Small intestine (tissue), 16 donors: ENCODE measurements around the gene IL16. TPM values are rescaled to one million over a fixed set of nuclear protein-coding genes. Genes with fewer than 3 reads are reported as not detected.

Source experiments
- DNase-seq, 2 donors: peaks; one replicate each; pipeline versions ENCODE4 v3.0.0 to v3.0.0-alpha.2; 2013
- FAIRE-seq: peaks from 2 replicates; lab custom pipeline; 2012; peaks lifted over from hg19 to GRCh38; lab: Jason Lieb, UNC
- H3K27ac ChIP-seq, 3 donors: one replicate each; pipeline ENCODE4 v1.5.1; 2013; ENCODE audit warnings: low read length in 2 of 3, mild to moderate bottlenecking in 2 of 3, control low read depth in 1 of 3, inconsistent platforms in 1 of 3, low read depth in 1 of 3, moderate library complexity in 1 of 3
- H3K27me3 ChIP-seq, 3 donors: one replicate each; pipeline ENCODE4 v1.6.1; 2013; ENCODE audit warnings: low read length in 3 of 3, inconsistent platforms in 1 of 3; ENCODE audit not compliant: control insufficient read depth in 3 of 3, insufficient read depth in 3 of 3
- H3K36me3 ChIP-seq, 3 donors: one replicate each; pipeline ENCODE4 v1.6.1; 2013; ENCODE audit warnings: low read length in 3 of 3, inconsistent platforms in 1 of 3, low read depth in 1 of 3, mild to moderate bottlenecking in 1 of 3, moderate library complexity in 1 of 3; ENCODE audit not compliant: control insufficient read depth in 3 of 3, insufficient read depth in 2 of 3
- H3K4me1 ChIP-seq, 3 donors: one replicate each; pipeline ENCODE4 v1.6.1; 2013; ENCODE audit warnings: low read length in 2 of 3, inconsistent platforms in 1 of 3, low read depth in 1 of 3, mild to moderate bottlenecking in 1 of 3, moderate library complexity in 1 of 3; ENCODE audit not compliant: control insufficient read depth in 3 of 3, insufficient read depth in 2 of 3
- H3K4me3 ChIP-seq, 3 donors: one replicate each; pipeline ENCODE4 v1.5.1; 2013; ENCODE audit warnings: low read length in 3 of 3, control low read depth in 1 of 3, inconsistent platforms in 1 of 3, low read depth in 1 of 3, mild to moderate bottlenecking in 1 of 3, moderate library complexity in 1 of 3
- H3K9me3 ChIP-seq, 2 donors: one replicate each; pipeline ENCODE4 v1.6.1; 2013; ENCODE audit warnings: low read depth in 1 of 2, low read length in 1 of 2; ENCODE audit not compliant: control insufficient read depth in 2 of 2, insufficient read depth in 1 of 2
- WGBS, 3 donors: extraction: QIAGEN DNeasy Blood & Tissue Kit; methylation state at CpG; one replicate each; pipeline ENCODE4 v1.1.7; 2013; 5-methylcytosine and 5-hydroxymethylcytosine counted together
- long read RNA-seq, 10 donors: transcript quantifications; one replicate each; lab custom pipeline, GENCODE V29; 2026
- polyA plus RNA-seq, 4 donors: library from polyadenylated mRNA; stranded (reverse) in 3 of 4; unstranded in 1 of 4; fragments of 200-250 nt in 3 of 4; fragments of 120-200 nt in 1 of 4; gene quantifications; one replicate each; pipeline versions ENCODE4 v1.2.1 to v1.2.3, GENCODE V29; 2013
- donor health status: healthy with polysubstance abuse.
- donor health status: control.
- donor health status: control.
- donor health status: Bipolar disorder and iron deficiency.
- donor health status: healthy.

IL16 gene
- polyA plus RNA-seq, result 1 to 10 TPM; 1.8 to 9.7 (median 7.9) TPM
- long read RNA-seq, donor 1, result 0 reads
- long read RNA-seq, donor 2, result 0 reads
- long read RNA-seq, donor 3, result 0 reads
- long read RNA-seq, donor 4, result 0 reads
- long read RNA-seq, donor 5, result 0 reads
- long read RNA-seq, donor 6, partial matches to known transcripts, result 0 of 7 reads
- long read RNA-seq, donor 6, other reads (novel, unspliced or antisense), result 7 of 7 reads
- long read RNA-seq, donor 7, partial matches to known transcripts, result 0 of 1 reads
- long read RNA-seq, donor 7, other reads (novel, unspliced or antisense), result 0 of 1 reads
- long read RNA-seq, donor 8, result 0 reads
- long read RNA-seq, donor 9, result 0 reads
- long read RNA-seq, donor 10, result 0 reads

- 81 to 90% (median 81%) methylated on average over 15 to 16 of the region's 16 CpGs for WGBS, 3 donors
Observed at GRCh38 chr15:81196576-81197254, at the start of gene IL16. IL16 (plus strand) TSS chr15:81196879; CDS start chr15:81225400, 28,521 bp downstream.

GRCh38 chr15:81151389-81151788 lies 45.3 kb upstream of the IL16 start:
- Histone ChIP-seq H3K4me1 (no peaks in the 10 kb centered on the region), H3K4me3 (no peak overlapping the region), H3K9me3 (no peaks in the 10 kb centered on the region), H3K27me3 (peaks cover 0 to 3% (median 0%) of the 10 kb centered on the region in 3 donors), H3K27ac (no peak overlapping the region), H3K36me3 (no peaks in the 10 kb centered on the region)
- DNase-seq (no peak), FAIRE-seq (no peak)
- WGBS, 3 donors, result 58 to 64% (median 58%) methylated on average over 7 of the region's 7 CpGs

More at GRCh38 chr15:81196576-81197254, at the start of gene IL16:
- Histone ChIP-seq H3K4me3 (no peak within 1 kb of the TSS), H3K9me3 (no peaks in the 10 kb centered on the region), H3K4me1 (no peaks in the 10 kb centered on the region), H3K27ac (no peak within 1 kb of the TSS), H3K27me3 (no peaks in the 10 kb centered on the region), H3K36me3 (no peaks in the 10 kb centered on the region)
- DNase-seq (no peak), FAIRE-seq (no peak)

GRCh38 chr15:81152339-81152738 lies 44.3 kb upstream of the IL16 start:
- no peak overlapping the region for H3K4me3 ChIP-seq
- FAIRE-seq (no peak), DNase-seq (no peak)
- no peaks in the 10 kb centered on the region for H3K4me1 ChIP-seq
- 75 to 84% (median 81%) methylated on average over 4 of the region's 4 CpGs for WGBS, 3 donors
- peaks cover 0 to 3% (median 0%) of the 10 kb centered on the region in 3 donors for H3K27me3 ChIP-seq
- no peak overlapping the region for H3K27ac ChIP-seq
- H3K9me3 ChIP-seq, result no peaks in the 10 kb centered on the region
- no peaks in the 10 kb centered on the region for H3K36me3 ChIP-seq

GRCh38 chr15:81152799-81153198 lies 43.9 kb upstream of the IL16 start:
- Histone ChIP-seq H3K27ac (no peak overlapping the region), H3K4me1 (no peaks in the 10 kb centered on the region), H3K9me3 (no peaks in the 10 kb centered on the region), H3K36me3 (no peaks in the 10 kb centered on the region), H3K4me3 (no peak overlapping the region), H3K27me3 (peaks cover 0 to 3% (median 0%) of the 10 kb centered on the region in 3 donors)
- DNase-seq (no peak), FAIRE-seq (no peak)
- whole genome bisulfite sequencing, 3 donors, result 72 to 86% (median 79%) methylated on average over 4 of the region's 4 CpGs

- peaks cover 0 to 3% (median 0%) of the 10 kb centered on the region in 3 donors for H3K27me3 ChIP-seq
- H3K4me1 ChIP-seq, result no peaks in the 10 kb centered on the region
- WGBS, 3 donors, result 48 to 56% (median 55%) methylated on average over 10 of the region's 10 CpGs
- no peak for FAIRE-seq
- H3K9me3 ChIP-seq, result no peaks in the 10 kb centered on the region
- H3K27ac ChIP-seq, result no peak overlapping the region
- no peaks in the 10 kb centered on the region for H3K36me3 ChIP-seq
- H3K4me3 ChIP-seq, result no peak overlapping the region
- DNase-seq, result peak; percentile 19 to 20
Observed at GRCh38 chr15:81155375-81156218, 41.1 kb upstream of the IL16 start.

- Histone ChIP-seq H3K27ac (no peak overlapping the region), H3K9me3 (no peaks in the 10 kb centered on the region), H3K4me1 (no peaks in the 10 kb centered on the region), H3K4me3 (no peak overlapping the region), H3K36me3 (no peaks in the 10 kb centered on the region), H3K27me3 (peaks cover 0 to 1% (median 0%) of the 10 kb centered on the region in 3 donors)
- WGBS, 3 donors, result 89 to 95% (median 93%) methylated on average over 3 of the region's 3 CpGs
- DNase-seq, result no peak
- no peak for FAIRE-seq
Observed at GRCh38 chr15:81156324-81156723, 40.4 kb upstream of the IL16 start.

- WGBS, 3 donors, result 65 to 72% (median 65%) methylated on average over 5 of the region's 5 CpGs
- no peaks in the 10 kb centered on the region for H3K27me3 ChIP-seq
Observed at GRCh38 chr15:81157195-81157938, 39.3 kb upstream of the IL16 start.

GRCh38 chr15:81157939-81158223 lies 38.8 kb upstream of the IL16 start:
- DNase-seq (no peak), FAIRE-seq (no peak)
- 88 to 90% (median 89%) methylated on average over 2 of the region's 2 CpGs for WGBS, 3 donors
- Histone ChIP-seq H3K27me3 (no peaks in the 10 kb centered on the region), H3K4me1 (no peaks in the 10 kb centered on the region), H3K36me3 (no peaks in the 10 kb centered on the region), H3K9me3 (no peaks in the 10 kb centered on the region), H3K27ac (no peak overlapping the region), H3K4me3 (no peak overlapping the region)

More at GRCh38 chr15:81157195-81157938, 39.3 kb upstream of the IL16 start:
- Histone ChIP-seq H3K4me3 (no peak overlapping the region), H3K4me1 (no peaks in the 10 kb centered on the region), H3K36me3 (no peaks in the 10 kb centered on the region), H3K9me3 (no peaks in the 10 kb centered on the region), H3K27ac (no peak overlapping the region)
- DNase-seq (no peak), FAIRE-seq (no peak)
